ENCODE results near the gene CD44.

DNA sequence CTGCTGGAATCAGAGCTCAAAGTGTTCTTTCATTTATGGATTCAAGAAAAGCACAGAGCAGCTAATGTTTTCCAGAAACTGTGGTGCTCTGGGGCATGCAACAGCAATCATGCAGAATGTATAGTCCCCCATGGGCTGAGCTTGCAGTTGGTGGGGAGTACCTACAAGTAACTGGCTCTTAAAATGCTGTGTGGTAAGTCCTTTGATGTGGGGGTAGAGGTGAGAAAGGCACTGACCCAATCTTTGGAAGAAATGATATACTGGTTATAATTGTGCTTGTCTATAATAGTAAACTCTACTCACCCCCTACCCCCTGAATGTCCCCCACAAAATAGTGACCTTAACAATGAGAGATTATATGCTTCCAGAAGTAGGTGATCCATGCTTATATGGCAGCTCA, 29.1 kb upstream of the CD44 start:
- TF ChIP-seq EP300 (IDR thresholded peaks at IDR 0.05) = no peak
- TF ChIP-seq, protein P1, sequence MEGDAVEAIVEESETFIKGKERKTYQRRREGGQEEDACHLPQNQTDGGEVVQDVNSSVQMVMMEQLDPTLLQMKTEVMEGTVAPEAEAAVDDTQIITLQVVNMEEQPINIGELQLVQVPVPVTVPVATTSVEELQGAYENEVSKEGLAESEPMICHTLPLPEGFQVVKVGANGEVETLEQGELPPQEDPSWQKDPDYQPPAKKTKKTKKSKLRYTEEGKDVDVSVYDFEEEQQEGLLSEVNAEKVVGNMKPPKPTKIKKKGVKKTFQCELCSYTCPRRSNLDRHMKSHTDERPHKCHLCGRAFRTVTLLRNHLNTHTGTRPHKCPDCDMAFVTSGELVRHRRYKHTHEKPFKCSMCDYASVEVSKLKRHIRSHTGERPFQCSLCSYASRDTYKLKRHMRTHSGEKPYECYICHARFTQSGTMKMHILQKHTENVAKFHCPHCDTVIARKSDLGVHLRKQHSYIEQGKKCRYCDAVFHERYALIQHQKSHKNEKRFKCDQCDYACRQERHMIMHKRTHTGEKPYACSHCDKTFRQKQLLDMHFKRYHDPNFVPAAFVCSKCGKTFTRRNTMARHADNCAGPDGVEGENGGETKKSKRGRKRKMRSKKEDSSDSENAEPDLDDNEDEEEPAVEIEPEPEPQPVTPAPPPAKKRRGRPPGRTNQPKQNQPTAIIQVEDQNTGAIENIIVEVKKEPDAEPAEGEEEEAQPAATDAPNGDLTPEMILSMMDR (IDR thresholded peaks at IDR 0.05) = no peak
